HepG2 (cell line): Measurements from ENCODE around the gene MAP2K1.

Source experiments
- GLI4 ChIP-seq: sonication (generic); formaldehyde crosslinking; IDR thresholded peaks from 2 replicates; pipeline ENCODE4 v1.5.1; 2020; ENCODE audit warnings: missing genetic modification reagents, mild to moderate bottlenecking, moderate library complexity, borderline replicate concordance
- RAD21 ChIP-seq: fragments of 450-650 bp; formaldehyde crosslinking; IDR thresholded peaks from 2 replicates; pipeline ENCODE4 v1.5.0; 2020; ENCODE audit warnings: mild to moderate bottlenecking
- REST ChIP-seq, 2 experiments: IDR thresholded peaks; 2 replicates each; pipeline ENCODE4 v1.6.1; 2011 to 2012; ENCODE audit warnings: low read length in 2 of 2, borderline replicate concordance in 1 of 2, low read depth in 1 of 2, mild to moderate bottlenecking in 1 of 2, moderate library complexity in 1 of 2
- TBP ChIP-seq: sonication (generic); formaldehyde crosslinking; IDR thresholded peaks from 2 replicates; pipeline ENCODE4 v1.5.0; 2020; ENCODE audit warnings: missing genetic modification reagents
- ZBTB39 ChIP-seq: sonication (generic); formaldehyde crosslinking; IDR thresholded peaks from 2 replicates; pipeline ENCODE4 v1.5.0; 2020; ENCODE audit warnings: missing genetic modification reagents
- ZMYM3 ChIP-seq: sonication (generic); formaldehyde crosslinking; IDR thresholded peaks from 2 replicates; pipeline ENCODE4 v1.5.1; 2020; ENCODE audit warnings: mild to moderate bottlenecking, missing genetic modification reagents
- ZNF138 ChIP-seq: sonication (generic); formaldehyde crosslinking; IDR thresholded peaks from 2 replicates; pipeline ENCODE4 v1.5.0; 2020; ENCODE audit warnings: mild to moderate bottlenecking, low read depth, missing genetic modification reagents

GRCh38 chr15:66483131-66483566, 96.4 kb downstream of the MAP2K1 start:
- TF ChIP-seq RAD21 (CRISPR knock-in tag) (no peak), ZNF138 (no peak), GLI4 (CRISPR knock-in tag) (no peak), TBP (CRISPR knock-in tag) (no peak), ZBTB39 (CRISPR knock-in tag) (no peak), REST (IDR thresholded peaks at IDR 0.05; ENCODE audit: borderline replicate concordance in 1 of 2, low read depth in 1 of 2, low read length in 2 of 2) (no peak), ZMYM3 (CRISPR knock-in tag) (no peak)
